Adrenal gland (tissue), 12 donors: Measurements from ENCODE around the gene LSM12. TPM values are rescaled to one million over a fixed set of nuclear protein-coding genes. Genes with fewer than 3 reads are reported as not detected.
A peak's percentile ranks its signal among the peaks of the same experiment; 100 is the strongest.
"Not testable (repeated sequence)": the region's sequence is repeated elsewhere in the genome, so short reads cannot be mapped to it uniquely, and the experiment has no call there.

Experiments
- DNase-seq, 7 donors: peaks; one replicate each; pipeline ENCODE4 v3.0.0-alpha.2; 2019 to 2020
- H3K27ac ChIP-seq, 5 donors: fragments of 200-600 bp; sonication (generic) in 4 of 5; 1 replicate in 3 of 5; 2 replicates in 2 of 5; pipeline versions ENCODE4 v1.5.1 to v1.8.0; 2016 to 2020; ENCODE audit warnings: mild to moderate bottlenecking in 1 of 5
- H3K27me3 ChIP-seq: fragments of 200-600 bp; 2 replicates; pipeline ENCODE4 v1.8.0; 2021
- H3K36me3 ChIP-seq, 2 donors: fragments of 200-600 bp; replicated peaks in 1 of 2; 1 replicate in 1 of 2; 2 replicates in 1 of 2; pipeline versions ENCODE4 v1.5.1 to v1.8.0; 2018 to 2022
- H3K4me1 ChIP-seq, 2 donors: fragments of 200-600 bp; replicated peaks in 1 of 2; 1 replicate in 1 of 2; 2 replicates in 1 of 2; pipeline versions ENCODE4 v1.5.1 to v1.8.0; 2018 to 2021
- H3K4me3 ChIP-seq, 4 donors: fragments of 200-600 bp; sonication (generic) in 3 of 4; one replicate each; pipeline ENCODE4 v1.5.1; 2016 to 2018
- H3K9me3 ChIP-seq, 3 donors: fragments of 200-600 bp; sonication (generic) in 1 of 3; replicated peaks in 1 of 3; 1 replicate in 2 of 3; 2 replicates in 1 of 3; pipeline versions ENCODE4 v1.5.1 to v1.8.0; 2016 to 2021
- POLR2A ChIP-seq, 2 donors: fragments of 450-650 bp; IDR thresholded peaks; one replicate each; pipeline ENCODE4 v1.6.1; 2017; ENCODE audit warnings: antibody characterized with exemption in 2 of 2, mild to moderate bottlenecking in 2 of 2, moderate library complexity in 1 of 2
- WGBS, 4 donors: extraction: QIAGEN DNeasy Blood & Tissue Kit in 2 of 4; methylation state at CpG; one replicate each; pipeline versions ENCODE4 v1.1.5 to v1.1.7; 2013 to 2017; 5-methylcytosine and 5-hydroxymethylcytosine counted together
- intact Hi-C, 2 donors: fragments of 100-400 bp; cut with DNase I; formaldehyde crosslinking; loops; one replicate each; pipeline versions ENCODE4 v1.14.1 to v1.15.0; 2022 to 2023
- polyA plus RNA-seq, 3 donors: library from polyadenylated mRNA; stranded (reverse); fragments of 200-250 nt in 2 of 3; fragments of 350-450 nt in 1 of 3; fragmentation: Illumina TruSeq in 1 of 3; extraction: RNeasy Lipid Tissue Mini Kit (QIAGEN cat#74804) in 1 of 3; gene quantifications; one replicate each; pipeline ENCODE4 v1.2.3, GENCODE V29; 2013 to 2014
- total RNA-seq, 9 donors: library from RNA; depleted of rRNA in 4 of 9; stranded (reverse); fragments of >200 nt in 4 of 9; fragments of 120-200 nt in 1 of 9; fragmentation: NEBNext Ultra II Directional in 1 of 9; extraction: Animal tissue kit (Norgen Biotek cat#: 25700) in 1 of 9; gene quantifications; one replicate each; pipeline versions ENCODE4 v1.1.0 to v1.2.4, GENCODE V29; 2013 to 2023
- TF ChIP-seq, protein P1 (sequence below), 6 experiments: fragments of 450-650 bp in 4 of 6; fragments of 200-600 bp in 2 of 6; sonication (generic) in 1 of 6; IDR thresholded peaks; 1 replicate in 5 of 6; 2 replicates in 1 of 6; pipeline versions ENCODE4 v1.5.1 to v1.8.0; 2016 to 2021; ENCODE audit warnings: antibody characterized with exemption in 6 of 6, mild to moderate bottlenecking in 2 of 6, moderate library complexity in 1 of 6
- donor health status: healthy with polysubstance abuse.
- donor health status: Bipolar disorder and iron deficiency.
- donor health status: DM: yes; HTN: yes; CAD: no.
- donor health status: DM: no; HTN: no; CAD: no.
- donor health status: DM: no; HTN: no; CAD: no.
- donor health status: DM: yes; HTN: yes; CAD: no.

Gene LSM12
- total and polyA plus RNA-seq, 12 donors: 19.8 to 54.7 (median 37.3) TPM

DNA sequence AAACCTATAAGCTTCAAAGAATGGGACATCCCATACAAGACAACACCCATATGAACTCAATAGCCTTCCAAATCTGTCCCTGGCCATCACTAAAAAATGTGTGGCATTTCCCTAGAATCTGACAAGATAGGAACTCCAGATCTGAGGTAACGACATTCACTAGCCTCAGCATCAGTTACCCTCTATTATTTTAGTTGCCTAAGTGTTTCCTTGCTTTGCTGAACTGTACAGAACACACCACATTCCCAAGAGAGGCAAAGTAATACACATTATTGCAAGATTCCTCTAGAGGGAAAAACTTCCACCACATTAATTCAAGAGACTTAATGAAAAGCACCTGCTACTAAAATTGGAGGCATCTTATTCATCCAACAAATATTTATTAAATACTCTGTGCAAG lies 5.0 kb downstream of the LSM12 start:
- intact Hi-C loops: loop anchor here in 1 of 2 donors (10.0 kb wide), 1 partner anchor 53 kb away; no protein-coding TSS in a partner anchor
- peaks cover 0 to 42% of the 10 kb centered on the region in 2 donors for H3K36me3 ChIP-seq
- H3K27ac ChIP-seq: no peak overlapping the region
- TF ChIP-seq, protein P1, sequence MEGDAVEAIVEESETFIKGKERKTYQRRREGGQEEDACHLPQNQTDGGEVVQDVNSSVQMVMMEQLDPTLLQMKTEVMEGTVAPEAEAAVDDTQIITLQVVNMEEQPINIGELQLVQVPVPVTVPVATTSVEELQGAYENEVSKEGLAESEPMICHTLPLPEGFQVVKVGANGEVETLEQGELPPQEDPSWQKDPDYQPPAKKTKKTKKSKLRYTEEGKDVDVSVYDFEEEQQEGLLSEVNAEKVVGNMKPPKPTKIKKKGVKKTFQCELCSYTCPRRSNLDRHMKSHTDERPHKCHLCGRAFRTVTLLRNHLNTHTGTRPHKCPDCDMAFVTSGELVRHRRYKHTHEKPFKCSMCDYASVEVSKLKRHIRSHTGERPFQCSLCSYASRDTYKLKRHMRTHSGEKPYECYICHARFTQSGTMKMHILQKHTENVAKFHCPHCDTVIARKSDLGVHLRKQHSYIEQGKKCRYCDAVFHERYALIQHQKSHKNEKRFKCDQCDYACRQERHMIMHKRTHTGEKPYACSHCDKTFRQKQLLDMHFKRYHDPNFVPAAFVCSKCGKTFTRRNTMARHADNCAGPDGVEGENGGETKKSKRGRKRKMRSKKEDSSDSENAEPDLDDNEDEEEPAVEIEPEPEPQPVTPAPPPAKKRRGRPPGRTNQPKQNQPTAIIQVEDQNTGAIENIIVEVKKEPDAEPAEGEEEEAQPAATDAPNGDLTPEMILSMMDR (IDR thresholded peaks at IDR 0.05): no peak
- no peak for TF ChIP-seq POLR2A (IDR thresholded peaks at IDR 0.05)
- H3K27me3 ChIP-seq: no peaks in the 10 kb centered on the region
- no peaks in the 10 kb centered on the region for H3K9me3 ChIP-seq
- H3K4me1 ChIP-seq: peaks cover 0 to 28% of the 10 kb centered on the region in 2 donors
- no peak for DNase-seq
- WGBS, 4 donors: 65 to 90% (median 78%) methylated on average over 1 of the region's 1 CpG
- no peak overlapping the region for H3K4me3 ChIP-seq

DNA sequence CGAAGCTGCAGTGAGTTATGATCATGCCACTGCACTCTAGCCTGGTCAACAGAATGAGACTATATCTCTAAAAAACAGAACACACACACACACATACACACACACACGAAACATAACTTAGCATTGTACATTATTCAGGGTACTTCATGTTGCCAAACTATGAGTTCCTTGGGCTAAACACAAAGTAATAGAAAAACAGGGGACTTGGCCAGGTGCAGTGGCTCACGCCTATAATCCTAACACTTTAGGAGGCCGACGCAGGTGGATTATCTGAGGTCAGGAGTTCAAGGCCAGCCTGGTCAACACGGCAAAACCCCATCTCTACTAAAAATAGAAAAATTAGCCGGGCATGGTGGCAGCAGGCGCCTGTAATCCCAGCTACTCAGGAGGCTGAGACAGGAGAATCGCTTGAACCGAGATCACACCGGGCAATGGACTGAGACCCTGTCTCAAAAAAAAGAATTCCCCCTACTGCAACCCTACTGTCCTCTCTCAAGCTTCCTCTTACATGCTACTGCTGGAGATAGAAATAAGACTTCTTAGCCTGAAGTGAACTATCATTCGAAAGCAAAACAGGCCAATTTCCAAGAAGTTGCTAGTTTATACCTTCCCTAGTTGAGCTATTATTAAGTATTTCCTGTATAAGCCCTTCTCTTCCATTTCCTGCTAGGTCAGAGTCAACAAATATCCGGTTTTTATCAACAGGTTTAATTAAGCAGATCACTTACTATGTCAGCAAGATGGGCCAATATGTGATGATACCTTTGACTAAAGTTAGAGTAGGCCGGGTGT lies 7.2 kb downstream of the LSM12 start:
- TF ChIP-seq POLR2A (IDR thresholded peaks at IDR 0.05): no peak
- TF ChIP-seq, protein P1 (IDR thresholded peaks at IDR 0.05): no peak
- Histone ChIP-seq H3K36me3 (peaks cover 0 to 42% of the 10 kb centered on the region in 2 donors), H3K9me3 (no peaks in the 10 kb centered on the region), H3K27ac (no peak overlapping the region), H3K27me3 (no peaks in the 10 kb centered on the region), H3K4me1 (peaks cover 0 to 19% of the 10 kb centered on the region in 2 donors), H3K4me3 (no peak overlapping the region)
- intact Hi-C loops: no loop called here
- no peak for DNase-seq
- 77 to 80% (median 78%) methylated on average over 14 of the region's 14 CpGs for WGBS, 4 donors

DNA sequence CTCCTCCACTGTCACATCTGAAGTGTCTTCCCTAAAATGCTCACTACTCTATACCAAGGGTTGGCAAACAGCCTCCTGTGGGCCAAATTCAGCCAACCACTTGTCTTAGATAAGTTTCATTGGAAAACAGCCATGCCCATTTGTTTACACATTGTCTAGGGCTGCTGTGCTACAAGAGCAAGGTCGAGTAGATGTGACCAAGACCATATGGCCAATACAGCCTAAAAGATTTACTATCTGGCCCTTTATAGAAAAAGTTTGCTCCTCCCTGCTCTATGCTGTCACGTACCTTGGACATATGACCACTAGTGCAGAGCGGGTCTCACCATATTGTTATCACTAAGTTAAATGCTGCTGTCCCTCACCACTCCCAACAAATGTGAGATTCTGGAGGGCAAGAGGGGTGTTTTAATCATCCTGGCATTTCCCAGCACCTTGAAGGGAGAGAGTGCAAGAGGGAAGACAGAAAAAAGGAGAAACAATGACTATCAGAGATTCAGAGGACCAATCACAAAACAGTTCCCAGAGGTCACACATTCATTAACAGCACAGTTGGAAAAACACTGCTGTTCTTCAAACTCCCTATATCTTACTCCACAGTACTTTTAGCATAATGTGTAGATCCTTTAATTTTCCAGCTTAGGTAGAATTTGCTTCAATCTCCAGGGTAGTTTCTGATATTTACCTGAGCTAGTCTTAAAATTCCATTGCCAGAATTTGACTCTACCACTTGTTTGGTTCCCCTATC lies 13.2 kb downstream of the LSM12 start:
- intact Hi-C loops: no loop called here
- peak in 2 of 7 donors; percentile 16 to 50 for DNase-seq
- H3K4me1 ChIP-seq: peaks cover 12 to 22% of the 10 kb centered on the region in 2 donors
- no peaks in the 10 kb centered on the region for H3K9me3 ChIP-seq
- no peak for TF ChIP-seq POLR2A (IDR thresholded peaks at IDR 0.05)
- TF ChIP-seq, protein P1 (IDR thresholded peaks at IDR 0.05): no peak
- no peak overlapping the region for H3K27ac ChIP-seq
- 46 to 54% (median 51%) methylated on average over 3 of the region's 3 CpGs for WGBS, 4 donors
- peaks cover 0 to 44% of the 10 kb centered on the region in 2 donors for H3K36me3 ChIP-seq
- no peaks in the 10 kb centered on the region for H3K27me3 ChIP-seq
- no peak overlapping the region for H3K4me3 ChIP-seq

DNA sequence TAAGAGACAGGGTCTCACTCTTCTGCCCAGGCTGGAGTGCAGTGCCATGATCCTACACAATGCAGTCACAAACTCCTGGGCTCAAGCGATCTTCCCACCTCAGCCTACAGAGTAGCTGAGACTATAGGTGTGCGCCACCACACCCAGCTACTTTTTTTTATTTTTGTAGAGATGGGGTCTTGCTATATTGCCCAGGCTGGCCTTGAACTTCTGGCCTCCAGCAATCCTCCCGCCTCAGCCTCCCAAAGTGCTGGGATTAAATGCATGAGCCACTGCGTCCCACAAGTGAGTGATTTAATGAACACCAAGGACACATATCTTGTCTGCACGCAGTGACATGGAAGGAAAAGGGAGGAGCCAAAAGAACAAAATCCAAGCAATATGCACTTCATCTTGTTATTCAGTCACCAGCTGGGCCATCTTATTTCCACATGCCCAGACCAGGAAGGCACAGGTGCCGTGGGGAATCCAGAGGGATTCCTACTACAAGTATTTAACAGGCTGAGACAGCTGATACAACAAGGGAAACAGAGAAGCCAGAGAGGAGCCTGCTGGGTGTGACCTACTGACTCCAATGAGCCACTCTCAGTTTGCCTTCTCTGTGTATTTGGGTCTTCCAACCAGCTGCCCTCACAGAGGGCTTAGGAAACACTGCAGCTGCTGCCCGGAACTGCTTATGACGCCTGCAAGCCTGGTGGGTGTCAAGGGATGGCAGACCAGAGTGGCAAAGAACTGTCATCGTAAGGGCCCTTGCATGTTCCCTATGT lies 17.0 kb downstream of the LSM12 start:
- intact Hi-C loops: no loop called here
- peaks cover 0 to 45% of the 10 kb centered on the region in 2 donors for H3K36me3 ChIP-seq
- H3K4me3 ChIP-seq: no peak overlapping the region
- H3K27ac ChIP-seq: no peak overlapping the region
- 92 to 94% (median 94%) methylated on average over 9 of the region's 9 CpGs for WGBS, 4 donors
- H3K9me3 ChIP-seq: no peaks in the 10 kb centered on the region
- DNase-seq: no peak
- no peaks in the 10 kb centered on the region for H3K27me3 ChIP-seq
- peaks cover 15 to 22% of the 10 kb centered on the region in 2 donors for H3K4me1 ChIP-seq
- no peak for TF ChIP-seq POLR2A (IDR thresholded peaks at IDR 0.05)
- TF ChIP-seq, protein P1 (IDR thresholded peaks at IDR 0.05): no peak

DNA sequence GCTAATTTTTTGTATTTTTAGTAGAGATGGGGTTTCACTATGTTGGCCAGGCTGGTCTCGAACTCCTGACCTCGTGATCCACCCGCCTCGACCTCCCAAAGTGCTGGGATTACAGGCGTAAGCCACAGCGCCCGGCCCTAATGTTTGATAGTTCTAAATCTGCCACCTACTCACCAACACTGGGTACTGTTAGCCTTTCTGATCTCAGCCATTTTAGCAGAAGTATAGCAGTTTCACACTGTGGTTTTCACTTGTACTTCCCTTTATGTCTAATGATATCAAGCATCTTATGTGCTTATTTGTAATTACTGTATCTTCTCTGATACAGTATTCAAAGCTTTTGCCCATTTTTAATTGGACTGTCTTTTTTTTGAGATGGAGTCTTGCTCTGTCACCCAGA lies 19.6 kb downstream of the LSM12 start:
- DNase-seq, H3K9me3 ChIP-seq, H3K27ac ChIP-seq, H3K27me3 ChIP-seq, intact Hi-C loops, H3K4me3 ChIP-seq: not testable (repeated sequence)
- 98 to 100% (median 99%) methylated on average over 6 to 7 of the region's 7 CpGs for WGBS, 4 donors
- H3K4me1 ChIP-seq: peaks cover 8 to 15% of the 10 kb centered on the region in 2 donors
- H3K36me3 ChIP-seq: peaks cover 0 to 39% of the 10 kb centered on the region in 2 donors
